H1 (cell line): ENCODE data around the gene RPL7L1.

Source experiments
- BCL11A ChIP-seq, 2 experiments: IDR thresholded peaks; one replicate each; pipeline ENCODE4 v1.6.1; 2011; ENCODE audit warnings: low read depth in 2 of 2, low read length in 2 of 2, mild to moderate bottlenecking in 2 of 2
- BRCA1 ChIP-seq: IDR thresholded peaks from 2 replicates; pipeline ENCODE4 v1.6.1; 2012; ENCODE audit warnings: low read depth, low read length, improper control_type of control experiment
- CBX5 ChIP-seq: fragments of 300-800, 300-1000 bp; sonication (generic); IDR thresholded peaks from 2 replicates; pipeline ENCODE4 v1.7.1; 2016; ENCODE audit warnings: antibody characterized with exemption, low read length, low read depth
- CREB1 ChIP-seq: IDR thresholded peaks from 2 replicates; pipeline ENCODE4 v1.6.1; 2012; ENCODE audit warnings: inconsistent platforms
- EZH2 ChIP-seq: fragments of 200-600 bp; sonication (generic); IDR thresholded peaks from 2 replicates; pipeline ENCODE4 v1.7.1; 2012; ENCODE audit warnings: low read depth, mild to moderate bottlenecking, moderate library complexity, low read length, inconsistent platforms; ENCODE audit not compliant: severe bottlenecking
- GABPA ChIP-seq: IDR thresholded peaks from 2 replicates; pipeline ENCODE4 v1.6.1; 2011; ENCODE audit warnings: mild to moderate bottlenecking, low read length, moderate library complexity, borderline replicate concordance; ENCODE audit not compliant: insufficient read depth
- POLR2A ChIP-seq, 2 experiments: IDR thresholded peaks; 1 replicate in 1 of 2; 2 replicates in 1 of 2; pipeline ENCODE4 v1.6.1; 2011; ENCODE audit warnings: low read depth in 2 of 2, low read length in 2 of 2, mild to moderate bottlenecking in 2 of 2; ENCODE audit errors: control extremely low read depth in 1 of 2
- POLR2AphosphoS5 ChIP-seq: IDR thresholded peaks from 2 replicates; pipeline ENCODE4 v1.6.1; 2011; ENCODE audit warnings: low read depth, low read length
- RAD21 ChIP-seq, 2 experiments: IDR thresholded peaks in 1 of 2; conservative IDR thresholded peaks in 1 of 2; 2 replicates each; pipeline ENCODE4 v1.6.1; 2011; ENCODE audit warnings: low read depth in 2 of 2, low read length in 2 of 2, improper control_type of control experiment in 1 of 2, inconsistent platforms in 1 of 2, mild to moderate bottlenecking in 1 of 2, moderate library complexity in 1 of 2
- SAP30 ChIP-seq: fragments of 300-600 bp; sonication (generic); IDR thresholded peaks from 2 replicates; pipeline ENCODE4 v1.7.1; 2012; ENCODE audit warnings: low read length, moderate library complexity, mild to moderate bottlenecking, inconsistent platforms; ENCODE audit not compliant: insufficient read depth, insufficient replicate concordance
- TBP ChIP-seq: IDR thresholded peaks from 2 replicates; pipeline ENCODE4 v1.6.1; 2011; ENCODE audit warnings: low read depth, low read length, improper control_type of control experiment
- ZNF274 ChIP-seq: IDR thresholded peaks from 2 replicates; pipeline ENCODE4 v1.7.0; 2012; ENCODE audit warnings: low read length, borderline replicate concordance; ENCODE audit errors: extremely low read depth
- TF ChIP-seq, protein P1 (sequence below): IDR thresholded peaks from 2 replicates; pipeline ENCODE4 v1.6.1; 2011; ENCODE audit warnings: low read depth, mild to moderate bottlenecking, low read length; ENCODE audit not compliant: insufficient read depth
- TF ChIP-seq, protein P2 (sequence below), 3 experiments: IDR thresholded peaks; 1 replicate in 2 of 3; 2 replicates in 1 of 3; pipeline versions ENCODE4 v1.5.1 to v1.6.1; 2011; ENCODE audit warnings: low read length in 3 of 3, mild to moderate bottlenecking in 3 of 3, inconsistent platforms in 2 of 3, low read depth in 1 of 3, moderate library complexity in 1 of 3; ENCODE audit not compliant: insufficient read depth in 1 of 3; ENCODE audit errors: control extremely low read depth in 1 of 3

DNA sequence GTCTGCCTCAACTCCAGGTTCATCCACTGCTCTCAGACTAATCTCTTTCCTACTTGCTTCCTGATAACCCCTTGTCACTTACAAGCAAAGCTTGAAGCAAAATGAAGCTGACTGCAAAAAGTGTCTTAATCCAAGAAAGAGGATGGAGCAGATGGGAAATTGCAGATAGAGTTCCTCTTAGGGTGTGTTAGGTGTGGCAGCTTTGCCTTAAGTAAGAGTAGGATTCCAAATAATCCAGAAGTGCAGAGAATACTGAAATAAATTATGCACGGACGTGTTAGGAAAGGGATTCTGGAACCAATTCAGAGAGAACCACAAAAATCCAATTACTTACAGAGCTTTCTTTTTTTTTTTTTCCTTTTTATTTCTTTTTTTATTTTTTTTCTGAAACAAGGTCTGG is 6.1 kb upstream of the RPL7L1 start:
- TF ChIP-seq BCL11A (IDR thresholded peaks at IDR 0.05; ENCODE audit: low read depth in 2 of 2, low read length in 2 of 2), result no peak
- TF ChIP-seq EZH2, result no peak
- TF ChIP-seq POLR2AphosphoS5, result no peak
- no peak for TF ChIP-seq POLR2A (IDR thresholded peaks at IDR 0.05; ENCODE audit: control extremely low read depth in 1 of 2, low read depth in 2 of 2, low read length in 2 of 2)
- TF ChIP-seq, protein P1, sequence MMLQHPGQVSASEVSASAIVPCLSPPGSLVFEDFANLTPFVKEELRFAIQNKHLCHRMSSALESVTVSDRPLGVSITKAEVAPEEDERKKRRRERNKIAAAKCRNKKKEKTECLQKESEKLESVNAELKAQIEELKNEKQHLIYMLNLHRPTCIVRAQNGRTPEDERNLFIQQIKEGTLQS, result no peak
- no peak for TF ChIP-seq BRCA1
- no peak for TF ChIP-seq SAP30
- TF ChIP-seq, protein P2, sequence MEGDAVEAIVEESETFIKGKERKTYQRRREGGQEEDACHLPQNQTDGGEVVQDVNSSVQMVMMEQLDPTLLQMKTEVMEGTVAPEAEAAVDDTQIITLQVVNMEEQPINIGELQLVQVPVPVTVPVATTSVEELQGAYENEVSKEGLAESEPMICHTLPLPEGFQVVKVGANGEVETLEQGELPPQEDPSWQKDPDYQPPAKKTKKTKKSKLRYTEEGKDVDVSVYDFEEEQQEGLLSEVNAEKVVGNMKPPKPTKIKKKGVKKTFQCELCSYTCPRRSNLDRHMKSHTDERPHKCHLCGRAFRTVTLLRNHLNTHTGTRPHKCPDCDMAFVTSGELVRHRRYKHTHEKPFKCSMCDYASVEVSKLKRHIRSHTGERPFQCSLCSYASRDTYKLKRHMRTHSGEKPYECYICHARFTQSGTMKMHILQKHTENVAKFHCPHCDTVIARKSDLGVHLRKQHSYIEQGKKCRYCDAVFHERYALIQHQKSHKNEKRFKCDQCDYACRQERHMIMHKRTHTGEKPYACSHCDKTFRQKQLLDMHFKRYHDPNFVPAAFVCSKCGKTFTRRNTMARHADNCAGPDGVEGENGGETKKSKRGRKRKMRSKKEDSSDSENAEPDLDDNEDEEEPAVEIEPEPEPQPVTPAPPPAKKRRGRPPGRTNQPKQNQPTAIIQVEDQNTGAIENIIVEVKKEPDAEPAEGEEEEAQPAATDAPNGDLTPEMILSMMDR (IDR thresholded peaks at IDR 0.05; ENCODE audit: control extremely low read depth in 1 of 3, insufficient read depth in 1 of 3, low read depth in 1 of 3, low read length in 3 of 3), result no peak
- TF ChIP-seq CREB1, result no peak
- TF ChIP-seq CBX5, result no peak
- TF ChIP-seq TBP, result no peak
- TF ChIP-seq GABPA, result no peak
- no peak for TF ChIP-seq ZNF274
- TF ChIP-seq RAD21 (IDR thresholded peaks at IDR 0.05 in 1 of 2, conservative IDR thresholded peaks at IDR 0.05 in 1 of 2; ENCODE audit: low read depth in 2 of 2, low read length in 2 of 2), result no peak
